Endothelial cell (in vitro differentiated cells): ENCODE data around the gene TMUB2. TPM values are rescaled to one million over a fixed set of nuclear protein-coding genes. Genes with fewer than 3 reads are reported as not detected.

Source experiments
- DNase-seq: peaks from one replicate; pipeline ENCODE4 v3.0.0; 2021; ENCODE audit warnings: low spot score
- H3K27ac Mint-ChIP-seq: one replicate; pipeline ENCODE4 v1.8.0; 2021; ENCODE audit warnings: mixed read lengths, inconsistent platforms; ENCODE audit not compliant: unreplicated experiment
- H3K27me3 Mint-ChIP-seq: one replicate; pipeline ENCODE4 v1.8.0; 2021; ENCODE audit warnings: mild to moderate bottlenecking, moderate library complexity, mixed read lengths, inconsistent platforms; ENCODE audit not compliant: unreplicated experiment
- H3K36me3 Mint-ChIP-seq: one replicate; pipeline ENCODE4 v1.8.0; 2021; ENCODE audit warnings: mild to moderate bottlenecking, low read depth, mixed read lengths, inconsistent platforms; ENCODE audit not compliant: unreplicated experiment
- H3K4me1 Mint-ChIP-seq: one replicate; pipeline ENCODE4 v1.8.0; 2021; ENCODE audit warnings: mild to moderate bottlenecking, mixed read lengths, inconsistent platforms; ENCODE audit not compliant: unreplicated experiment
- H3K4me3 Mint-ChIP-seq: one replicate; pipeline ENCODE4 v1.8.0; 2021; ENCODE audit warnings: mild to moderate bottlenecking, mixed read lengths, inconsistent platforms; ENCODE audit not compliant: unreplicated experiment
- H3K9me3 Mint-ChIP-seq: one replicate; pipeline ENCODE4 v1.8.0; 2021; ENCODE audit warnings: mixed read lengths, inconsistent platforms; ENCODE audit not compliant: unreplicated experiment
- CTCF ChIP-seq: fragments of 200-600 bp; sonication (generic); IDR thresholded peaks from one replicate; pipeline ENCODE4 v1.5.0; 2021; ENCODE audit warnings: antibody characterized with exemption; ENCODE audit not compliant: unreplicated experiment
- total RNA-seq: library from RNA; stranded (reverse); fragmentation: NEBNext Ultra II Directional; extraction: Animal tissue kit (Norgen Biotek cat#: 25700); gene quantifications from one replicate; pipeline ENCODE4 v1.2.1, GENCODE V29; 2021; ENCODE audit not compliant: unreplicated experiment

The TMUB2 gene
- total RNA-seq, 1 donor from 2014 or later: 39.2 TPM

GRCh38 chr17:44177640-44178039 lies 9.1 kb upstream of the TMUB2 start:
- no peak for TF ChIP-seq CTCF
- H3K9me3 Mint-ChIP-seq: no peaks in the 10 kb centered on the region
- no peak overlapping the region for H3K27ac Mint-ChIP-seq
- DNase-seq: no peak
- H3K4me3 Mint-ChIP-seq: no peak overlapping the region
- H3K27me3 Mint-ChIP-seq: peaks cover 2% of the 10 kb centered on the region
- H3K36me3 Mint-ChIP-seq: peaks cover 27% of the 10 kb centered on the region
- H3K4me1 Mint-ChIP-seq: no peaks in the 10 kb centered on the region

DNA sequence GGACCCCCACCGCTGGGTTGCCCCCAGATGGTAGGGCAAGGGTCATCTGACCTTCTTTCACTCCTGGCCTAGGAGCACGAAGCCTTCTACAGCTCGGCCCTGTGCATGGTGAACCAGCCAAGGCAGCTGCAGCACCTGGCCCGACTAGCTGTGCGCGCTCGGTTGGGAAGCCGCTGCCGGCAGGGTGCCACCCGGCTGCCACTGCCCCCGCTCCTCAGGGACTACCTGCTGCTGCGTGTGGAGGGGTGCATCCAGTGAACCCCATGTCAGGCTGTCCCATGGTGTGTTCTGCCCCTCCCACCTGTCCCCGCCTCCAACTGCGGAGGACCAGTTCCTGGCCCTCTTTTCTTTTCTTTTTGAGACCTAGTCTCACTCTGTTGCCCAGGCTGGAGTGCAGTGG lies 8.6 kb upstream of the TMUB2 start:
- no peaks in the 10 kb centered on the region for H3K9me3 Mint-ChIP-seq
- no peak for TF ChIP-seq CTCF
- H3K4me1 Mint-ChIP-seq: no peaks in the 10 kb centered on the region
- H3K36me3 Mint-ChIP-seq: peaks cover 27% of the 10 kb centered on the region
- no peak overlapping the region for H3K4me3 Mint-ChIP-seq
- peaks cover 2% of the 10 kb centered on the region for H3K27me3 Mint-ChIP-seq
- no peak for DNase-seq
- no peak overlapping the region for H3K27ac Mint-ChIP-seq

DNA sequence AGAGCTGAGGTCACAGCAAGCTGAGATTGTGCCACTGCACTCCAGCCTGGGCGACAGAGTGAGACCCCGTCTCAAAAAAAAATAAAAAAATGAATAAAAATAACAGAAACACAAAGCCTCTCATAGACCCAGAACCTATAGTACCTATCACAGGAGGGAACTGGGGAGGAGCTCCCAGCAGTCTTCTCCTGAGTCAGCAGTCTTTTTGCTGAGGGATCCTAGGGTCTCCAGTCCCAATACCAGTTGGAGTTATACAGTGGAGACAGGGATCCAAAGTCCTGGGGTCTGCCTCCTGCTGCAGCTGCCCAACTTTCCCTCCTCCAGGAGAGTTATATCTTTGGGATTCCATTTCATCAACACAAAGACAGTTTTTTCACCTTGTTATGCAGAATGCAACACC lies 3.7 kb upstream of the TMUB2 start:
- H3K4me1 Mint-ChIP-seq: peaks cover 15% of the 10 kb centered on the region
- peaks cover 6% of the 10 kb centered on the region for H3K27me3 Mint-ChIP-seq
- H3K27ac Mint-ChIP-seq: no peak overlapping the region
- no peaks in the 10 kb centered on the region for H3K9me3 Mint-ChIP-seq
- peaks cover 18% of the 10 kb centered on the region for H3K36me3 Mint-ChIP-seq
- no peak overlapping the region for H3K4me3 Mint-ChIP-seq
- TF ChIP-seq CTCF: no peak
- no peak for DNase-seq

DNA sequence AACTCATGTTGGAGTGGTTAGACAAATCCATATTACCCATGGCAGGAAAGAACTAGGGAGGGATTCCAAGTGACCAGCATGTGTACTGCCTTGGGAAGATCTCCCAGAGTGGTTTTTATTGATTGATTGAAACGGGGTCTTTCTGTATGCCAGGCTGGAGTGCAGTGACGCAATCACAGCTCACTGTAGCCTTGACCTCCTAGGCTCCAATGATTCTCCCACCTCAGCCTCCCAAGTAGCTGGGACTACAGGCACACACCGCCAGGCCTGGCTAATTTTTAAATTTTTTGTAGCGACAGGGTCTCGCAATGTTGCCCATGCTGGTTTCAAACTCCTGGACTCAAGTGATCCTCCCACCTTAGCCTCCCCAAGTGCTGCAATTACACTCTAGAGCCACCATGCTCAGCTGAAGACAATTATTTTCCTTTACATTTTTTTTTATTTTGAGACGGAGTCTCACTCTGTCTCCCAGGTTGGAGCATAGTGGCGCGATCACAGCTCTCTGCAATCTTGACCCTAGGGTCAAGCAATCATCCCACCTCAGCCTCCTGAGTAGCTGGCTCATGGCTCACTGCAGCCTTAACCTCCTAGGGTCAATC lies 2.5 kb upstream of the TMUB2 start:
- no peak for DNase-seq
- no peaks in the 10 kb centered on the region for H3K9me3 Mint-ChIP-seq
- peaks cover 21% of the 10 kb centered on the region for H3K4me1 Mint-ChIP-seq
- H3K27ac Mint-ChIP-seq: no peak overlapping the region
- H3K4me3 Mint-ChIP-seq: no peak overlapping the region
- peaks cover 6% of the 10 kb centered on the region for H3K27me3 Mint-ChIP-seq
- H3K36me3 Mint-ChIP-seq: peaks cover 10% of the 10 kb centered on the region
- TF ChIP-seq CTCF: no peak

DNA sequence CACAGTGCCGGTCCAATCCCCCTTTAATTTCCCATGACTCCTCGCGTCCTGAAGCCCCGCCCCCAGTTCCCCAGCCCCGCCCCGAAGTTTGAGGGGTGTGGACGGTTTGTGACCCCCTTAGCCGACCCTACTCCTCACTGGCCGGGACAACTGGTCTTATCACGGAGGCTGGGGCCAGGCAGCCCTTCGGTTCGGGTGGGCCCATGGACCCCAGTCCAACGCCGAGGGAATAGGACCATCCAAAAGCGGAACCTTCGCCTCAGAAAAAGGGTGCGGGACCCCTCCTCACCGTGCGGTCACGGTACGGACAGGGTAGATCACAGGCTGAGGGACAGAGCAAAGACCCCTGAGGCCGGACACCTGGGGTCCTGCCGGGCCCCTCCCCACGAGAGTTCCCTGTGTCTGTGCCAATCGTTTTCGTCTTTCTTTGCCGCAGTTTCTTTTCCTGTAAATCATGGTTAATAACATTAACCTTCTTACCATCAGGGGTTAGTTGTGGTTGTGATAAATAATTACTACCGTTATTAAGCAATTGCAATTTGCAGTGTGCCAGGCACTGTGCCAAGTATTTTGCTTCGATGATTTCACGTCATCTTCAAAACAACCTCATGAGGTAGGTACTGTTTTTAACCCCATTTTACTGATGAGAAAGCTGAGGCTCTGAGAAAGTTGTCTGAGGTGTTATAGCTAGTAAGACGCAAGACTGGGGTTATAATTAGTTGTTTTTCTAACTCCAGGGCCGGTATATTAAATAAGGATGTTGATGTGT lies 543 bp downstream of the TMUB2 start:
- TF ChIP-seq CTCF: no peak
- peak overlapping the region; percentile 97 for H3K27ac Mint-ChIP-seq
- DNase-seq: no peak
- H3K9me3 Mint-ChIP-seq: no peaks in the 10 kb centered on the region
- H3K4me1 Mint-ChIP-seq: peaks cover 21% of the 10 kb centered on the region
- peak overlapping the region; percentile 99 for H3K4me3 Mint-ChIP-seq
- H3K27me3 Mint-ChIP-seq: peaks cover 5% of the 10 kb centered on the region
- H3K36me3 Mint-ChIP-seq: peaks cover 15% of the 10 kb centered on the region
